Right forelimb (tissue), 1 donor: Measurements from ENCODE around the gene TAPT1.

ENCODE experiments used
- DNase-seq: peaks from one replicate; pipeline ENCODE4 v3.0.0-alpha.2; 2018

The TAPT1 gene

GRCh38 chr4:16126714-16127113 is 99.6 kb downstream of the TAPT1 start:
- DNase-seq: no peak

- DNase-seq: no peak
Measured at GRCh38 chr4:16125571-16126445, 100.5 kb downstream of the TAPT1 start.

- DNase-seq: no peak
Measured at GRCh38 chr4:16124232-16124631, 102.0 kb downstream of the TAPT1 start.

GRCh38 chr4:16123356-16124084 is 102.8 kb downstream of the TAPT1 start:
- no peak for DNase-seq

- DNase-seq: no peak
Measured at GRCh38 chr4:16122784-16123183, 103.5 kb downstream of the TAPT1 start.

- no peak for DNase-seq
Measured at GRCh38 chr4:16122308-16122711, 104.0 kb downstream of the TAPT1 start.

- no peak for DNase-seq
Measured at GRCh38 chr4:16120720-16121119, 105.6 kb downstream of the TAPT1 start.

GRCh38 chr4:16119981-16120380 is 106.3 kb downstream of the TAPT1 start:
- no peak for DNase-seq

GRCh38 chr4:16118090-16118489 is 108.2 kb downstream of the TAPT1 start:
- no peak for DNase-seq

- no peak for DNase-seq
Measured at GRCh38 chr4:16117164-16117563, 109.1 kb downstream of the TAPT1 start.

GRCh38 chr4:16116493-16116990 is 109.7 kb downstream of the TAPT1 start:
- no peak for DNase-seq

GRCh38 chr4:16116019-16116418 is 110.3 kb downstream of the TAPT1 start:
- no peak for DNase-seq

GRCh38 chr4:16114546-16114945 is 111.7 kb downstream of the TAPT1 start:
- no peak for DNase-seq

- no peak for DNase-seq
Measured at GRCh38 chr4:16113741-16114140, 112.5 kb downstream of the TAPT1 start.

- DNase-seq: no peak
Measured at GRCh38 chr4:16111533-16111932, 114.7 kb downstream of the TAPT1 start.

- no peak for DNase-seq
Measured at GRCh38 chr4:16110661-16111290, 115.5 kb downstream of the TAPT1 start.
